ENCODE data around the gene SYT1.

Gene SYT1

DNA sequence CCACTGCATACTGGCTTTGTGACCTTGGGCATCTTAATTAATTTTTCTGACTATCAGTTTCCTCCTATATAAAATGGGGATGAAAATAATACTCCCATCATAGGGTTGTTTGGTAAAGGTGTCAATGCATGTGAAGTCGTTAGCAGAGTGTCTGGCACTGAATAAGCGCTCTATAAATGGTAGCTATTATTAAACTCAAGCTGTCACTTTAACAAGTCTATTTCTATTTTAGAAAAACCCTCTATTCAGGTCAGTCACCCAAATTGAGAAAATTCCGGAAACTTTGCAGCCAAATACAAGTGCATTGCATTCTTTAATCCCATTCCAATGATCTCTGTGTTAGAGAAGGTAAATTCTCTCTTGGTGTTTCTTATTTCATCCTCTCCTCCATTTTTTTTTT lies 363.1 kb downstream of the SYT1 start:
- H3K27me3 ChIP-seq (ENCODE audit: low read depth, low read length), result no peaks in the 10 kb centered on the region
- no peaks in the 10 kb centered on the region for H3K36me3 ChIP-seq (ENCODE audit: control insufficient read depth in 1 of 2, insufficient read depth in 2 of 2, low read length in 2 of 2)
- H3K27ac ChIP-seq (ENCODE audit: low read length), result no peak overlapping the region
- peaks cover 0 to 7% of the 10 kb centered on the region in 2 donors for H3K9me3 ChIP-seq (ENCODE audit: control insufficient read depth in 1 of 2, low read length in 2 of 2)
- no peaks in the 10 kb centered on the region for H3K4me1 ChIP-seq (ENCODE audit: control insufficient read depth in 1 of 2, insufficient read depth in 2 of 2, low read length in 2 of 2)
- no peak overlapping the region for H3K4me3 ChIP-seq (ENCODE audit: low read depth in 1 of 2, low read length in 2 of 2)

DNA sequence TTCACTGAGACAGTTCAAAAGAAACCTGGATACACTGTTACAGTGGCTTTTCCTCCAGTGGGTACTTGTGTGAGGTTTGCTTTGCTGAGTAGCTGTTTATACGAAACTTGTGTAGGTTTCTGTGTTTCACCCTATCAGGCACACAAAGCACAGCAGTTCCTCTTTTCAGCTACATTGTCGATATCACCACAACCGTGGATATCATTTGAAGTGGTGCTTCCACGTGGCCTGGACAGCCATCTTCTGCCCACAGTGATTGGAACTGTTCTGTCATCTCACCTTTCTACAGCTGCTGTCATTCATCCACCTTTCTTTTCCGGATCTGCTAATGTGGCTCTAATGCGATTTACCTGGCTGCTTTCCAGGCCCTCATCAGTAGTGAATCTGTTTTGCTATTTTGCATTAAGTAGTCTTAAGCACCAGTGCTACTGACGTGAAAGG lies 368.8 kb downstream of the SYT1 start:
- no peaks in the 10 kb centered on the region for H3K36me3 ChIP-seq (ENCODE audit: control insufficient read depth in 1 of 2, insufficient read depth in 2 of 2, low read length in 2 of 2)
- H3K4me3 ChIP-seq (ENCODE audit: low read depth in 1 of 2, low read length in 2 of 2), result no peak overlapping the region
- no peaks in the 10 kb centered on the region for H3K27me3 ChIP-seq (ENCODE audit: low read depth, low read length)
- H3K4me1 ChIP-seq (ENCODE audit: control insufficient read depth in 1 of 2, insufficient read depth in 2 of 2, low read length in 2 of 2), result no peaks in the 10 kb centered on the region
- H3K9me3 ChIP-seq (ENCODE audit: control insufficient read depth in 1 of 2, low read length in 2 of 2), result no peaks in the 10 kb centered on the region
- no peak overlapping the region for H3K27ac ChIP-seq (ENCODE audit: low read length)

DNA sequence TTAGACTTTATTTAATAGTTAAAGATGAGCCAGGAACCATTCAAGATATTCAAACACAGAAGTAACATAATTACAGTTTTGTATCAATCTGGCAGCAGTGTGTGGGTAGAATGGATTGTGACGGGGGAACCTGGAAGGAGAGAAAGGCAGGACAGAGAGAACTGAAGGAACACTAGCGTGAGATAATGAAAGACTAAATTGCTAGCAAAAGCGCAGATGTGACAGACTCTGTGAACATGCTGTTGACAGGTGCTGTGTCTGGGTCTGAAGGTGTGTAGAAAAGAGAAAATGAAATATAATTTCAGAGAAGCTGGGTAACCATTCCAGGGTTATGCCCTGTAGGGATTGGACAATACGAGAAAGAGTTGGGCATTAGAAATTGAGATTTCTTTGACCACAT lies 372.3 kb downstream of the SYT1 start:
- Histone ChIP-seq H3K27me3 (ENCODE audit: low read depth, low read length) (no peaks in the 10 kb centered on the region), H3K36me3 (ENCODE audit: control insufficient read depth in 1 of 2, insufficient read depth in 2 of 2, low read length in 2 of 2) (no peaks in the 10 kb centered on the region), H3K4me3 (ENCODE audit: low read depth in 1 of 2, low read length in 2 of 2) (no peak overlapping the region), H3K4me1 (ENCODE audit: control insufficient read depth in 1 of 2, insufficient read depth in 2 of 2, low read length in 2 of 2) (no peaks in the 10 kb centered on the region), H3K9me3 (ENCODE audit: control insufficient read depth in 1 of 2, low read length in 2 of 2) (no peaks in the 10 kb centered on the region), H3K27ac (ENCODE audit: low read length) (no peak overlapping the region)

DNA sequence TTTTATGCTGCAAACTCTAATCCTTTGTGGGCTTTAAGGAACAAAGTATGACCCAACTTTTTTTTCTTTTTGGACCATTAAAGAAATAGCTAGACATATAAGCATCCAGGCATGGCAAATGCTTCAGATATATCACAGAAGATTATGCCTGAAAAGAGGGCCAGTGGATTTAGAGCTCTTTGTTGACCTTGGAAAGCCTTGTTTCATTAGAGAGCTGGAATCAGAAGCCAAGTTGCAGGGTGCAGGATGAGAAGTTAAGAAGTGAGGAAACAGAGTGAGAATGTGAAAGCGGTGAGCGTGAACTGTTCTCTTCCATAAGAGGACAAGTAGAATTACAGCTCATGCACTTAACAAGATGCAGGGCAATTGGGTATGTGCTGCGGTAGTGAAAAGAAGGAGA lies 373.7 kb downstream of the SYT1 start:
- Histone ChIP-seq H3K36me3 (ENCODE audit: control insufficient read depth in 1 of 2, insufficient read depth in 2 of 2, low read length in 2 of 2) (no peaks in the 10 kb centered on the region), H3K4me3 (ENCODE audit: low read depth in 1 of 2, low read length in 2 of 2) (no peak overlapping the region), H3K9me3 (ENCODE audit: control insufficient read depth in 1 of 2, low read length in 2 of 2) (no peaks in the 10 kb centered on the region), H3K27ac (ENCODE audit: low read length) (no peak overlapping the region), H3K4me1 (ENCODE audit: control insufficient read depth in 1 of 2, insufficient read depth in 2 of 2, low read length in 2 of 2) (no peaks in the 10 kb centered on the region), H3K27me3 (ENCODE audit: low read depth, low read length) (no peaks in the 10 kb centered on the region)

DNA sequence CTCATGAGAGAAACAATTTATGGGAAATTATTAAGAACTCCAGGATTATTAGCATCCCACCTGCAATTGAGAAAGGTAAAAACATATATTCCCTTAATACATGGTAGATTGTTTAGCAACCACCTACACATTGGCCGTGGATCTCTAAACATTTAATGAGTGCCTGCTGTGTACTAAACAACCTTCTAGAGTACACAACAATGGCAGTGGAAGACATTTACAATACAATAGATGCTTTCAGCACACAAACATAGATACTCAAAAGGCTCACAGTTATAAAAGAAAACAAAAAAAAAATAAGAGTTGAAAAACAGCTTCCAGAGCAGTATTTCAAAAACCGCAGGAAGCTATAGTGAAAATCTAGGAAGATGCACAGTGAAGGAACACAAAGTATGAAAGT lies 382.9 kb downstream of the SYT1 start:
- Histone ChIP-seq H3K27me3 (ENCODE audit: low read depth, low read length) (no peaks in the 10 kb centered on the region), H3K27ac (ENCODE audit: low read length) (no peak overlapping the region), H3K4me1 (ENCODE audit: control insufficient read depth in 1 of 2, insufficient read depth in 2 of 2, low read length in 2 of 2) (no peaks in the 10 kb centered on the region), H3K36me3 (ENCODE audit: control insufficient read depth in 1 of 2, insufficient read depth in 2 of 2, low read length in 2 of 2) (no peaks in the 10 kb centered on the region), H3K4me3 (ENCODE audit: low read depth in 1 of 2, low read length in 2 of 2) (no peak overlapping the region), H3K9me3 (ENCODE audit: control insufficient read depth in 1 of 2, low read length in 2 of 2) (no peaks in the 10 kb centered on the region)

DNA sequence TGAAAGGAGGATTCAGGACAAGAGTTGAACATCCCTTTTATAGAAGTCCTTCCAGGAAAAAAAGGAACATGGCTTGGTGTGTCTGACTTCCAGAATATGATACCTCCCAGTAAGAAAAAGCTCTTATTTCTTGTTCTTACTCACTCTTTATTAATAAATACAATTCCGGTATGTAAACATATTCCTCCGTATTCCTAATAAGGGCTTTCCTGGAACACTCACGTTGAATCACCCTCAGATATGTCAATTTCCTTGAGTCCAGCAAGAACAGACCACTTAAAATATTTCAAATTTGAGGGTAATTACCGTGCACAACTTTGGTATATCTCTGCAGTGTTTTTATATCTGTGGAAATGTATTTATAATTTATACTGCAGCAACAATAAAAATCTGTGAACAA lies 385.6 kb downstream of the SYT1 start:
- H3K27ac ChIP-seq (ENCODE audit: low read length), result no peak overlapping the region
- H3K9me3 ChIP-seq (ENCODE audit: control insufficient read depth in 1 of 2, low read length in 2 of 2), result no peaks in the 10 kb centered on the region
- no peaks in the 10 kb centered on the region for H3K27me3 ChIP-seq (ENCODE audit: low read depth, low read length)
- no peaks in the 10 kb centered on the region for H3K36me3 ChIP-seq (ENCODE audit: control insufficient read depth in 1 of 2, insufficient read depth in 2 of 2, low read length in 2 of 2)
- no peak overlapping the region for H3K4me3 ChIP-seq (ENCODE audit: low read depth in 1 of 2, low read length in 2 of 2)
- no peaks in the 10 kb centered on the region for H3K4me1 ChIP-seq (ENCODE audit: control insufficient read depth in 1 of 2, insufficient read depth in 2 of 2, low read length in 2 of 2)

DNA sequence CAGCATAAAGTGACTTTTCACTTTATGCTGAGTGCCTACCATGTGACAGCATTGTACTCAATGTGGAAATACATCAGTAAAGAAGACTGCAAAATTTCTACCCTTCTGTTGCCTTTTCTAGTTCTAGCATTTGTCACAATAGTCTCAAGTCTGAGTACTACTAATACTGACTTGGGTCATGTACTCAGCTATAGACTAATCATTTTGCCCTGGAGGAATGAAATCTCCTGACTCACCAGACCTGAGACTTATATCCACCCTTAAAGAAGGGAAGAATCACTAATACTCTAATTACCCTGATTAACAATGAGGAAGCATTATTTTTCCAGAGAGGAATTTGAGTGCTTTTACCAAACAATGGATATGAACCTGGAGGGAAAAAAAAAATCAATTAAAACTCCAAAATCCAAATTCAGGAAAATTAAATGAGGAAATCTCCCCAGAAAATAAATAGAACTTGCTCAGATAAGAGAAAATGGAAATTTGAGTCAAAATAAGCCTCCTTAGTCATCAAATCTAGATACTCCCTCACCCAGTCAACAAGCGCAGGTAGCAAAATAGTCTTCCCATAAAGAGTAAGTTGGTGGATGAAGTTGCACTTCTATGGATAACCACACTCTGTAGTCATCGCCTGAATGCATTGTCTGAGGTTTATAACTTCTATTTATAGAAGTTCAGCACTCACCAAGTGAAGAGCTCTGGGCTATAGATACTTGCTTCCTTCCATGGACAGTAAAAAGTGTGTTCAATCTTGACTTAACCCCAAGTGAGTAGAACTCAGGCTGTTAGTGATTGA lies 386.6 kb downstream of the SYT1 start:
- Histone ChIP-seq H3K4me1 (ENCODE audit: control insufficient read depth in 1 of 2, insufficient read depth in 2 of 2, low read length in 2 of 2) (no peaks in the 10 kb centered on the region), H3K36me3 (ENCODE audit: control insufficient read depth in 1 of 2, insufficient read depth in 2 of 2, low read length in 2 of 2) (no peaks in the 10 kb centered on the region), H3K4me3 (ENCODE audit: low read depth in 1 of 2, low read length in 2 of 2) (no peak overlapping the region), H3K27me3 (ENCODE audit: low read depth, low read length) (no peaks in the 10 kb centered on the region), H3K9me3 (ENCODE audit: control insufficient read depth in 1 of 2, low read length in 2 of 2) (no peaks in the 10 kb centered on the region), H3K27ac (ENCODE audit: low read length) (no peak overlapping the region)

DNA sequence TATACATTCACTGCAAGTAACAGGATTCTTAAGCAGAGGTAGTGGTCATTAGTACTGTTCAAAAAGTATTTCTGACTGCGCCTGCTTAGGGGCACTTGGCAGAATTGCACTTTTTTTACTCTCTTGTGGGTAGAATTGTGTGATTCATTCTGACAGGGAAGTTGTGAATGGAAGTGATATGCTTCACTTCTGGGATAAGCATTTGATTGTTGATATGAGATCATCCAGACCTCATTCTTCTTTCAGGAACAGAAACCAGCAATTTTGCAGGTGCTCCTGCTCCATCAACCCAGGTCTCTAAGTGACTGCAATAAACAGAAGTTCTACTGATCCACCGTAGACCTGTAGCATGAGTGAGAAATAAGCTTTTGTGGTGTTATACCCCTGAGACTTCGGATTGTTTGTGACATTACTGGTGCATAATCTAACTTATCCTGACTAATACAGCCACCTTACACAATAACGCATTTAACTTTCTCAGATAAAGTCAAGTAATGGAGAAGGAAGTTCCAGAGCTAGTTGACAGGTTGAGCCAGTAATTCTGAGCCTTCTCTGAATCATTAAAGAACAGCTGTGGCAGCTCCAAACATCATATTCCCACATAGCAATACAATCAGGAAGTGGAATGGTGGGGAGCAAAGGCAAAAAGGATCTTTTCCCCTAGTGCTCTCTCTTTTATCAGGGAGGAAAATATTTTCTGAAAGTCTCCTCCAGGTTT lies 387.9 kb downstream of the SYT1 start:
- Histone ChIP-seq H3K27ac (ENCODE audit: low read length) (no peak overlapping the region), H3K9me3 (ENCODE audit: control insufficient read depth in 1 of 2, low read length in 2 of 2) (no peaks in the 10 kb centered on the region), H3K36me3 (ENCODE audit: control insufficient read depth in 1 of 2, insufficient read depth in 2 of 2, low read length in 2 of 2) (no peaks in the 10 kb centered on the region), H3K27me3 (ENCODE audit: low read depth, low read length) (no peaks in the 10 kb centered on the region), H3K4me1 (ENCODE audit: control insufficient read depth in 1 of 2, insufficient read depth in 2 of 2, low read length in 2 of 2) (no peaks in the 10 kb centered on the region), H3K4me3 (ENCODE audit: low read depth in 1 of 2, low read length in 2 of 2) (no peak overlapping the region)

DNA sequence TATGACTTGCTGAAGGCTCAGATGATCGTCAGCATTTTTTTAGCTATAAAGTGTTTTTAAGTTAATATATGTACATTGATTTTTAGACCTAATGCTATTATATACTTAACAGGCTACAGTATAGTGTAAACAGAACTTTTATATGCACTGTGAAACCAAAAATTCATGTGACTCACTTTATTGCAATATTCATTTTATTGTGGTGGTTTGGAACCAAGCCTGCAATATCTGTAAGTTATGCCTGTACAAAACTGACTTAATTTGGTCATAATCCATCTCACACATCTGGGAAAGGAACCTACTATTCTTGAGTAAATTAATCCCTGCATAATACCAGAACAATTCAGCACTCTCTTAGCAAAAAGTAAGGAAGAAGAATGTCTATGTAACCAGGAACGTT lies 390.7 kb downstream of the SYT1 start:
- Histone ChIP-seq H3K9me3 (ENCODE audit: control insufficient read depth in 1 of 2, low read length in 2 of 2) (no peaks in the 10 kb centered on the region), H3K4me1 (ENCODE audit: control insufficient read depth in 1 of 2, insufficient read depth in 2 of 2, low read length in 2 of 2) (no peaks in the 10 kb centered on the region), H3K27me3 (ENCODE audit: low read depth, low read length) (no peaks in the 10 kb centered on the region), H3K27ac (ENCODE audit: low read length) (no peak overlapping the region), H3K36me3 (ENCODE audit: control insufficient read depth in 1 of 2, insufficient read depth in 2 of 2, low read length in 2 of 2) (no peaks in the 10 kb centered on the region), H3K4me3 (ENCODE audit: low read depth in 1 of 2, low read length in 2 of 2) (no peak overlapping the region)

DNA sequence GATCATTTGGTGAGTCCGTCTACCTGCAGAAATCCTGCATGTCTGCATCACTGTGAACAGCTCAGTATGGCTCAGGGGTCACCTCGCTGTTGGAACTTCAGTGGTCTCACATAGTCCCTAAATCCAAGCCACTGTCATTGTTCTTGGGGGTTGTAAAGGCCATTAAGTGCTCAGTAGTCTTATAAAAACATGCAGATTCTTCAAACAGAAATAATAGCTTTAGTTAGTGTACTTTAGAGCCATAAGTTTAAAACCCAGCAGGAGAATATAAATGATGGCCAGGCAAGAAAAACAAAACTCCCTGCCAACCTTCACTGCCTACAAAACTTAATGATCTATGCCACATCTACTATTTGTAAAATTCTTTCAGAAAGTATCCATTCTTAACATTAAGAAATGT lies 396.3 kb downstream of the SYT1 start:
- no peaks in the 10 kb centered on the region for H3K9me3 ChIP-seq (ENCODE audit: control insufficient read depth in 1 of 2, low read length in 2 of 2)
- H3K4me1 ChIP-seq (ENCODE audit: control insufficient read depth in 1 of 2, insufficient read depth in 2 of 2, low read length in 2 of 2), result no peaks in the 10 kb centered on the region
- no peak overlapping the region for H3K4me3 ChIP-seq (ENCODE audit: low read depth in 1 of 2, low read length in 2 of 2)
- H3K27me3 ChIP-seq (ENCODE audit: low read depth, low read length), result no peaks in the 10 kb centered on the region
- no peak overlapping the region for H3K27ac ChIP-seq (ENCODE audit: low read length)
- H3K36me3 ChIP-seq (ENCODE audit: control insufficient read depth in 1 of 2, insufficient read depth in 2 of 2, low read length in 2 of 2), result no peaks in the 10 kb centered on the region

DNA sequence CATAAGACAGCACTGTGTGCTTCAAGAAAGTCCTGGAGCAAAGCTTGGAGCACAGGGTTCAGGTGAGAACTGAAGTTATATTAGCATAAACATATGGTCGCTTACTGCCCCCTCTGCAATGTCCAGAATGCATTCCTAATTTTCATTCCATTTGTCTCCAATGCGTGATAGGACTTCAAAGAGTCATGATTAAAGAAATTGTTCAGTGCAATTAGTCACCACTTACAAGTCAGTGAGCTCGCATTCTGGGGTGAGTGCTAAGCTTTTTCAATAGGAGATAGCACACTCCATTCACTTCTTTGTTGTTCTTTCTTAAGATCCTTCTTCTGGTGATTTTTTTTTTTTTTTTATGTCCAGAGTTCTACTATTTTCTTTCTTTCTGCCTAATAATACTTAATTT lies 398.4 kb downstream of the SYT1 start:
- no peaks in the 10 kb centered on the region for H3K36me3 ChIP-seq (ENCODE audit: control insufficient read depth in 1 of 2, insufficient read depth in 2 of 2, low read length in 2 of 2)
- no peak overlapping the region for H3K4me3 ChIP-seq (ENCODE audit: low read depth in 1 of 2, low read length in 2 of 2)
- no peaks in the 10 kb centered on the region for H3K27me3 ChIP-seq (ENCODE audit: low read depth, low read length)
- H3K9me3 ChIP-seq (ENCODE audit: control insufficient read depth in 1 of 2, low read length in 2 of 2), result no peaks in the 10 kb centered on the region
- H3K4me1 ChIP-seq (ENCODE audit: control insufficient read depth in 1 of 2, insufficient read depth in 2 of 2, low read length in 2 of 2), result no peaks in the 10 kb centered on the region
- H3K27ac ChIP-seq (ENCODE audit: low read length), result no peak overlapping the region
